ENCODE results near the gene TSPAN4.

The TSPAN4 gene

DNA sequence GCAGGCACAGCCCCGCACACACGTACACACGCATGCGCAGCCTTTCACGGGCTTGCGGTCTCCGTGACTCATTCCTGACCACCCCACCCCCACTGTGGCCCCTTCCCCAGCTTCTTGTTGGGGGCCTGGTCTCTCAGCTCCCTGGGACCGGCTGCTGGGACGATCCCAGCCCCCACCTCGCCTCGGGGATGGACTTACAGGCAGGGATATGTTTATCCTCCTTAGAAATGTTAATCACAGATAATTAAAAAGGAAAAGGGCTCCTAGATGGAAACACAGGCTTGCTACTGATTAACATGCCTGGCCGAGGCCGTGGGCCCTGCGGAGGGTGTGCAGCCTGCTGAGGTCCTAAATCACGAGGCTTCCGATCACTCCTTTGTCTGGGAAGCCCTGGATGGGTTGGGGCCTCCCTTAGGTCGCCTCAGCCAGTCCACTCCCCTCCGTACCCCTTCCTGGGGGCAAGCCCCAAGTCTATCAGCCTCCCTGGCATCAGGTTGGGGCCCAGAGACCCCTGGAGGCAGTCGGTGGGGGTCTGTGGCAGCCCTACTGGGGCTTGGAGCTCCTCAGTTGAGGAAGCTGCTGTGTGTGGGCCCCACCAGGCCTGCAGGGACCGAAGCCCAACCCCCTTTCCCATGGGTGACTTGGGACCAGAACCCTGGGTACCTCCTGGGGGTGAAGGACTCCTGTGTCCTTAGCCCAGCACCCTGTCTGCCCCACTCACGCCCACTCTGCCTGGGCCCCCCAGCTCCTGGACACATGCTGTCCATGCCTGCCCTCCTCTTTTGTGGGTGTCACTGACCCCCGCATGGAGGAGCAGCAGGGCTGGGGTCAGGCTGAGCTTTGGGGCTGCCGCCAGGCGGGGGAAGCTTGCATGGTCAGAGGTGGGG, 20.6 kb downstream of the TSPAN4 start (continued):
- TF ChIP-seq, protein P1, sequence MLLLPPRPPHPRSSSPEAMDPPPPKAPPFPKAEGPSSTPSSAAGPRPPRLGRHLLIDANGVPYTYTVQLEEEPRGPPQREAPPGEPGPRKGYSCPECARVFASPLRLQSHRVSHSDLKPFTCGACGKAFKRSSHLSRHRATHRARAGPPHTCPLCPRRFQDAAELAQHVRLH (tag by site-specific recombination; IDR thresholded peaks at IDR 0.05), result no peak

DNA sequence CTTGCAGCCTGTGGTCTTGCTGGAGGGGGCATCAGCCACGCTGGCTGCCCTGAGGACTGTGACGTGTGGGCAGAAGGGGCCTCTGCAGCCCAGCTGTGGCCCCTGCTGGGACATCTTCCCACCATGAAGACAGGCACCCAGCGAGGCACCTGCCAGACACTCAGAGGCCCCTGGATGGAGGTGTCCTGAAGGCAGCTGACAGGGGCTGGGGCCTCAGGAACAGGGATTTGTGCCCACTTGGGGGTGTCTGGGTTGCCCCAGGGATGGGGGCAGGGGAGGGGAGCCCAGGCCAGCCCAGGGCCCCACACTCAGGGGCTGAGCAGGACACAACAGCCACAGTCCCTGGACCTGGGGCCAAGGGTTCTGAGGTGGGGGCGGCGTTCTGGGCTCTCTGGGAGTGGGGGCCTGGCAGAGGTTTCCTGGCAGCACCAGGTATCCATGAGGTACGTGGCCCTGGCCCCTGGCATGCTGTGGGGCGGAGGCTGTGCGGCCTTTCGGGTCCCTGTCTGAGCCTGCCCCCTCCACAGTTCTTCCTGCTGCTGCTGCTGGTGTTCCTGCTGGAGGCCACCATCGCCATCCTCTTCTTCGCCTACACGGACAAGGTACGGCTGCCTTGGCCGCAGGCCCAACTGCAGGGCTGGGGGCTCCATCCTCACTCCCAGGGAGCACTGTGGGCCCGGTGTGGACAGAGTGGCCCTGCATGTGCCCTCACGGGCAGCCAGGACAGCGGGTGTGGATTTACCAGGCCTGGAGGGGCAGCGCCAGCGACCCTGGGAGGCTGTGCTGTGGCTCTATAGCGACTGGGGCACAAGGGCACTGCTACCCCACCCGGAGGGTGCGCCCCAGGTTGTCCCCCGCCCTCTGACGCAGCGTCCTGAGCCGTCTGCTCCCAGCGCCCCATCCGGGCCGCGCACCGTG, 21.5 kb downstream of the TSPAN4 start:
- Histone ChIP-seq H3K4me1 (ENCODE audit: control insufficient read depth, insufficient read depth, low read length) (no peaks in the 10 kb centered on the region), H3K27ac (ENCODE audit: extremely low read depth, low read depth, low read length) (no peak overlapping the region), H3K9me3 (ENCODE audit: control insufficient read depth, insufficient read depth, low read depth, low read length) (no peaks in the 10 kb centered on the region), H3K4me3 (ENCODE audit: low read depth, low read length) (no peak overlapping the region), H3K36me3 (ENCODE audit: control insufficient read depth in 2 of 2, insufficient read depth in 1 of 2, low read length in 2 of 2) (peaks cover 0 to 21% of the 10 kb centered on the region in 2 experiments; a peak in 1 of 3 replicates)
- TF ChIP-seq ZNF335 (tag by site-specific recombination; conservative IDR thresholded peaks at IDR 0.05), result peak; percentile 58
- TF ChIP-seq ZNF600 (tag by site-specific recombination; IDR thresholded peaks at IDR 0.05), result no peak
- no peak for TF ChIP-seq ZBTB21 (tag by site-specific recombination; IDR thresholded peaks at IDR 0.05)
- TF ChIP-seq KLF9 (tag by site-specific recombination; IDR thresholded peaks at IDR 0.05; ENCODE audit: low read depth), result no peak
- 0 out of 2 replicates have a peak, but pooled peaks have one; percentile 46 for TF ChIP-seq ZIC2 (tag by site-specific recombination; IDR thresholded peaks at IDR 0.05)
- TF ChIP-seq, protein P2, sequence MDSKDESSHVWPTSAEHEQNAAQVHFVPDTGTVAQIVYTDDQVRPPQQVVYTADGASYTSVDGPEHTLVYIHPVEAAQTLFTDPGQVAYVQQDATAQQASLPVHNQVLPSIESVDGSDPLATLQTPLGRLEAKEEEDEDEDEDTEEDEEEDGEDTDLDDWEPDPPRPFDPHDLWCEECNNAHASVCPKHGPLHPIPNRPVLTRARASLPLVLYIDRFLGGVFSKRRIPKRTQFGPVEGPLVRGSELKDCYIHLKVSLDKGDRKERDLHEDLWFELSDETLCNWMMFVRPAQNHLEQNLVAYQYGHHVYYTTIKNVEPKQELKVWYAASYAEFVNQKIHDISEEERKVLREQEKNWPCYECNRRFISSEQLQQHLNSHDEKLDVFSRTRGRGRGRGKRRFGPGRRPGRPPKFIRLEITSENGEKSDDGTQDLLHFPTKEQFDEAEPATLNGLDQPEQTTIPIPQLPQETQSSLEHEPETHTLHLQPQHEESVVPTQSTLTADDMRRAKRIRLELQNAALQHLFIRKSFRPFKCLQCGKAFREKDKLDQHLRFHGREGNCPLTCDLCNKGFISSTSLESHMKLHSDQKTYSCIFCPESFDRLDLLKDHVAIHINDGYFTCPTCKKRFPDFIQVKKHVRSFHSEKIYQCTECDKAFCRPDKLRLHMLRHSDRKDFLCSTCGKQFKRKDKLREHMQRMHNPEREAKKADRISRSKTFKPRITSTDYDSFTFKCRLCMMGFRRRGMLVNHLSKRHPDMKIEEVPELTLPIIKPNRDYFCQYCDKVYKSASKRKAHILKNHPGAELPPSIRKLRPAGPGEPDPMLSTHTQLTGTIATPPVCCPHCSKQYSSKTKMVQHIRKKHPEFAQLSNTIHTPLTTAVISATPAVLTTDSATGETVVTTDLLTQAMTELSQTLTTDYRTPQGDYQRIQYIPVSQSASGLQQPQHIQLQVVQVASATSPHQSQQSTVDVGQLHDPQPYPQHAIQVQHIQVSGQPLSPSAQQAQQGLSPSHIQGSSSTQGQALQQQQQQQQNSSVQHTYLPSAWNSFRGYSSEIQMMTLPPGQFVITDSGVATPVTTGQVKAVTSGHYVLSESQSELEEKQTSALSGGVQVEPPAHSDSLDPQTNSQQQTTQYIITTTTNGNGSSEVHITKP (tag by site-specific recombination; IDR thresholded peaks at IDR 0.05), result no peak
- TF ChIP-seq, protein P3, sequence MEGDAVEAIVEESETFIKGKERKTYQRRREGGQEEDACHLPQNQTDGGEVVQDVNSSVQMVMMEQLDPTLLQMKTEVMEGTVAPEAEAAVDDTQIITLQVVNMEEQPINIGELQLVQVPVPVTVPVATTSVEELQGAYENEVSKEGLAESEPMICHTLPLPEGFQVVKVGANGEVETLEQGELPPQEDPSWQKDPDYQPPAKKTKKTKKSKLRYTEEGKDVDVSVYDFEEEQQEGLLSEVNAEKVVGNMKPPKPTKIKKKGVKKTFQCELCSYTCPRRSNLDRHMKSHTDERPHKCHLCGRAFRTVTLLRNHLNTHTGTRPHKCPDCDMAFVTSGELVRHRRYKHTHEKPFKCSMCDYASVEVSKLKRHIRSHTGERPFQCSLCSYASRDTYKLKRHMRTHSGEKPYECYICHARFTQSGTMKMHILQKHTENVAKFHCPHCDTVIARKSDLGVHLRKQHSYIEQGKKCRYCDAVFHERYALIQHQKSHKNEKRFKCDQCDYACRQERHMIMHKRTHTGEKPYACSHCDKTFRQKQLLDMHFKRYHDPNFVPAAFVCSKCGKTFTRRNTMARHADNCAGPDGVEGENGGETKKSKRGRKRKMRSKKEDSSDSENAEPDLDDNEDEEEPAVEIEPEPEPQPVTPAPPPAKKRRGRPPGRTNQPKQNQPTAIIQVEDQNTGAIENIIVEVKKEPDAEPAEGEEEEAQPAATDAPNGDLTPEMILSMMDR (tag by site-specific recombination; IDR thresholded peaks at IDR 0.05), result no peak
- TF ChIP-seq, protein P4, sequence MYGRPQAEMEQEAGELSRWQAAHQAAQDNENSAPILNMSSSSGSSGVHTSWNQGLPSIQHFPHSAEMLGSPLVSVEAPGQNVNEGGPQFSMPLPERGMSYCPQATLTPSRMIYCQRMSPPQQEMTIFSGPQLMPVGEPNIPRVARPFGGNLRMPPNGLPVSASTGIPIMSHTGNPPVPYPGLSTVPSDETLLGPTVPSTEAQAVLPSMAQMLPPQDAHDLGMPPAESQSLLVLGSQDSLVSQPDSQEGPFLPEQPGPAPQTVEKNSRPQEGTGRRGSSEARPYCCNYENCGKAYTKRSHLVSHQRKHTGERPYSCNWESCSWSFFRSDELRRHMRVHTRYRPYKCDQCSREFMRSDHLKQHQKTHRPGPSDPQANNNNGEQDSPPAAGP (tag by site-specific recombination; IDR thresholded peaks at IDR 0.05), result no peak
- TF ChIP-seq ZNF629 (tag by site-specific recombination; IDR thresholded peaks at IDR 0.05), result no peak
- TF ChIP-seq, protein P5, sequence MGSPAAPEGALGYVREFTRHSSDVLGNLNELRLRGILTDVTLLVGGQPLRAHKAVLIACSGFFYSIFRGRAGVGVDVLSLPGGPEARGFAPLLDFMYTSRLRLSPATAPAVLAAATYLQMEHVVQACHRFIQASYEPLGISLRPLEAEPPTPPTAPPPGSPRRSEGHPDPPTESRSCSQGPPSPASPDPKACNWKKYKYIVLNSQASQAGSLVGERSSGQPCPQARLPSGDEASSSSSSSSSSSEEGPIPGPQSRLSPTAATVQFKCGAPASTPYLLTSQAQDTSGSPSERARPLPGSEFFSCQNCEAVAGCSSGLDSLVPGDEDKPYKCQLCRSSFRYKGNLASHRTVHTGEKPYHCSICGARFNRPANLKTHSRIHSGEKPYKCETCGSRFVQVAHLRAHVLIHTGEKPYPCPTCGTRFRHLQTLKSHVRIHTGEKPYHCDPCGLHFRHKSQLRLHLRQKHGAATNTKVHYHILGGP (tag by site-specific recombination; IDR thresholded peaks at IDR 0.05), result no peak
- 0 out of 2 replicates have a peak, but pooled peaks have one; percentile 9 for TF ChIP-seq ZFHX2 (tag by site-specific recombination; conservative IDR thresholded peaks at IDR 0.05)
- TF ChIP-seq ZFP69B (tag by site-specific recombination; IDR thresholded peaks at IDR 0.05), result no peak
- TF ChIP-seq, protein P6, sequence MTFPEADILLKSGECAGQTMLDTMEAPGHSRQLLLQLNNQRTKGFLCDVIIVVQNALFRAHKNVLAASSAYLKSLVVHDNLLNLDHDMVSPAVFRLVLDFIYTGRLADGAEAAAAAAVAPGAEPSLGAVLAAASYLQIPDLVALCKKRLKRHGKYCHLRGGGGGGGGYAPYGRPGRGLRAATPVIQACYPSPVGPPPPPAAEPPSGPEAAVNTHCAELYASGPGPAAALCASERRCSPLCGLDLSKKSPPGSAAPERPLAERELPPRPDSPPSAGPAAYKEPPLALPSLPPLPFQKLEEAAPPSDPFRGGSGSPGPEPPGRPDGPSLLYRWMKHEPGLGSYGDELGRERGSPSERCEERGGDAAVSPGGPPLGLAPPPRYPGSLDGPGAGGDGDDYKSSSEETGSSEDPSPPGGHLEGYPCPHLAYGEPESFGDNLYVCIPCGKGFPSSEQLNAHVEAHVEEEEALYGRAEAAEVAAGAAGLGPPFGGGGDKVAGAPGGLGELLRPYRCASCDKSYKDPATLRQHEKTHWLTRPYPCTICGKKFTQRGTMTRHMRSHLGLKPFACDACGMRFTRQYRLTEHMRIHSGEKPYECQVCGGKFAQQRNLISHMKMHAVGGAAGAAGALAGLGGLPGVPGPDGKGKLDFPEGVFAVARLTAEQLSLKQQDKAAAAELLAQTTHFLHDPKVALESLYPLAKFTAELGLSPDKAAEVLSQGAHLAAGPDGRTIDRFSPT (tag by site-specific recombination; IDR thresholded peaks at IDR 0.05), result 0 out of 2 replicates have a peak, but pooled peaks have one; percentile 30
- TF ChIP-seq, protein P7, sequence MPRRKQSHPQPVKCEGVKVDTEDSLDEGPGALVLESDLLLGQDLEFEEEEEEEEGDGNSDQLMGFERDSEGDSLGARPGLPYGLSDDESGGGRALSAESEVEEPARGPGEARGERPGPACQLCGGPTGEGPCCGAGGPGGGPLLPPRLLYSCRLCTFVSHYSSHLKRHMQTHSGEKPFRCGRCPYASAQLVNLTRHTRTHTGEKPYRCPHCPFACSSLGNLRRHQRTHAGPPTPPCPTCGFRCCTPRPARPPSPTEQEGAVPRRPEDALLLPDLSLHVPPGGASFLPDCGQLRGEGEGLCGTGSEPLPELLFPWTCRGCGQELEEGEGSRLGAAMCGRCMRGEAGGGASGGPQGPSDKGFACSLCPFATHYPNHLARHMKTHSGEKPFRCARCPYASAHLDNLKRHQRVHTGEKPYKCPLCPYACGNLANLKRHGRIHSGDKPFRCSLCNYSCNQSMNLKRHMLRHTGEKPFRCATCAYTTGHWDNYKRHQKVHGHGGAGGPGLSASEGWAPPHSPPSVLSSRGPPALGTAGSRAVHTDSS (tag by site-specific recombination; IDR thresholded peaks at IDR 0.05), result no peak
- no peak for TF ChIP-seq ZNF621 (tag by site-specific recombination; IDR thresholded peaks at IDR 0.05)
- TF ChIP-seq HOXA7 (CRISPR knock-in tag; IDR thresholded peaks at IDR 0.05; ENCODE audit: borderline replicate concordance), result no peak
- TF ChIP-seq ZNF521 (tag by site-specific recombination; IDR thresholded peaks at IDR 0.05), result no peak
- ChIA-PET POLR2A (interaction anchor here (0.9 kb wide), 1 partner anchor 625 kb away, joined by 5 read pairs; no protein-coding TSS in a partner anchor), CTCF (interaction anchor here (0.5 to 1.3 kb wide), 2 partner anchors 9 to 187 kb away, joined by 3 read pairs; no protein-coding TSS in a partner anchor)

All from HEK293 (cell line).